GM21723 (cell line): Measurements from ENCODE around the gene SPN.
"Not testable (repeated sequence)": the region's sequence is repeated elsewhere in the genome, so short reads cannot be mapped to it uniquely, and the experiment has no call there.

Experiments
- ATAC-seq: cut with Tn5 transposase; IDR thresholded peaks from one replicate; pipeline ENCODE4 v1.9.1; 2021; ENCODE audit warnings: mild to moderate bottlenecking, moderate library complexity; ENCODE audit not compliant: unreplicated experiment

Gene SPN

DNA sequence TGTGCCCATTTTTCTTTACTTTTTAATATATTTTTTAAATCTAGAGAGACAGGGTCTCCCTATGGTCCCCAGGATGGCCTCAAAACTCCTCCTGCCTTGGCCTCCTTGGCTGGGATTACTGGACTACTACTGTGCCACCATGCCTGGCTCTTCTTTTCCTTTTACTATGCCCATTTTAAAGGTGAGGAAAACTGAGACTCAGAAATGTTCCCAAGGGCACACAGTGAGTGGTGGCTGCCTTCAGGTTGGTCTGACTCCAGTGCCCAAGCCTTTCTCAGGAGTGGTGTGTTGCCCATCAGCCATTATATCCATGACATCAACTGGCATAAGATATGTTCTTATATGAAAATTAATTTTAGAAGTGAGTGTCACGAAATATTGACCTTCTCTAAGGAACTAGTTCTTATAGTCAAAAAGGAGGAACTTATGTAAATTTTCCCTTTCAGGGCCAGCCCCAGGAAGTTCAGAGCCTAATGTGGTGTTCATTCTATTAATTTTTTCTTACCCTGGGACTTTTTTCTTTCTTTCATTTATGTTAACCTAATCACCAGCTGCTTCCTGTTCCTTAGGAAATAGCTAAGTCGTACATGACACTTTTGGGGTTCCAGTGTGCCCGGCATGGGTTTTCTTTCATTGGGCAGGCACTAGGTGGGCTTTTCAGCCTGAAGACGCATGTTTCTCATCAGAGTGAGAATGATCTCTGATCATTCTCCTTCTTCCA lies 17.9 kb upstream of the SPN start:
- ATAC-seq, result no peak

DNA sequence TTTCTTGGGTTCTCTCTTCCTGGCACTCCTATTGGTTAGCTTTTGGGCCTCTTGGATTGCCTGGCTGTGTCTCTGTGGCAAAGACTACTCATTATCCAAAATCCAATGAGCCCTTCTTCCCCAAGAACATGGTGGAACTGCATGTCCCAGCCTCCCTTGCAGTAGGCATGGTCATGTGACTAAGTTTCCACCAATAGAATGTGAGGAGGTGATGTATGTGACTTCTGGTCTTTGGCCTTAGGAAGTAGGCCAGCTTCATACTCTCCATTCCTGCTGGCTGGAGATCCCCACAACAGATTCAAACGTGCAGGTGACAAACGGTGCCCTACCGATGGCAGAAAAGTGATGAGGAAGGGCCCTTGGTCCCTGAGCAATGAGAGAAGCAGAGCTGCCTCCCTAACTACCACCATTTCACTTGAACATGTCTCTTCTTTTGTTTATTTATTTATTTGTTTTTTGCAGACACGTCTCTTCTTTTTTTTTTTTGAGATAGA lies 17.3 kb upstream of the SPN start:
- ATAC-seq, result no peak

DNA sequence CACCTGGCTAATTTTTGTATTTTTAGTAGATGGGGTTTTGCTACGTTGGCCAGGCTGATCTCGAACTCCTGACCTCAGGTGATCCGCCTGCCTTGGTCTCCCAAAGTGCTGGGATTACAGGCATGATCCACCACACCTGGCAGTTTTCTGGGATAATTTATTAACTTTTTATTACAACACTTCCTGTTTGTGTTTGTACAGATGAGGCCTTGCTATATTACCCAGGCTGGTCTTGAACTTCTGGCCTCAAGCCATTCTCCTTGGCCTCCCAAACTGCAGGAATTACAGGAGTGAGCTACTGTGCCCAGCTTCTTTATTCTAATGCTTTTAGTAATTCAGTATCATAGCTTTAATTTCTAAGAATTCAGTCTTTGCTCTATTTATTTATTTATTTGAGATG lies 16.1 kb upstream of the SPN start:
- no peak for ATAC-seq

DNA sequence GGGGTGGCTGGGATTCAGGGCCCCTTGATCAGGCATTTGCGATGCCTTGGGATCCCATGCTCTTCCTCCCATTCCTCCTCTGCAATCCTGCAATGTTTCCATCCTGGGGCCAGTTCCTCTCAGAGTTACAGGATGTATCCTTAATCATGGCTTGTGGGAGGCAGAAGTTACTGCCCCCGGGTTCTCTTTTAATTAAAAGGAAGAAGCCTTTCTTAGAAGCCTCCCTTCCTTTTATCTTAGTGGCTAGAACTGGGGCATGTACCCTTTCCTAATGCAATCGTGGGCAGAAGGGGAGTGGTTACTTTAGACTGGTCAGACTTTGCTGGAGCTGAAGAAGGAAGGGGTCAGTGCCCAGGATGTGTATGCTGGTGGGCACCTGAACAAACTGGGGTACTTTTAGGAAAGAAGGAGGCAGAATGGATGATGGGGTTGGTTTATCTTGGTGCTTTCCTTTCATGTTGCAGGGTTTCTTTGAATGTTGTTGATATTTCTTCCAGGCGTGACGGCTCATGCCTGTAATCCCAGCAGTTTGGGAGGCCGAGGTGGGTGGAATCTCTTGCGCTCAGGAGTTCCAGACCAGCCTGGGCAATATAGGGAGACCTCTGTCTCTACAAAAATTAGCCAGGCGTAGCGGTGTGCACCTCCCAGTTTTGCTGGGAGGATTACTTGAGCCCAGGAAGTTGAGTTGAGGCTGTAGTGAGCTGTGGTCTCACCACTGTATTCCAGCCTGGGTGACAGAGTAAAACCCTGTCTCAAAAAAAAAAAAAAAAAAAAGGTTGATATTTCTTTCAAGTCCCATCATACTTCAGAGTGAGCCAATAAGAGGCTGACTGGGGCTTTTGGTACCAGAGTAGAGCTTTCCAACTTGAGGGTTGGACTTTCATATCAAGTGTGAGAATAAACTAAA lies 13.2 kb upstream of the SPN start:
- no peak for ATAC-seq

DNA sequence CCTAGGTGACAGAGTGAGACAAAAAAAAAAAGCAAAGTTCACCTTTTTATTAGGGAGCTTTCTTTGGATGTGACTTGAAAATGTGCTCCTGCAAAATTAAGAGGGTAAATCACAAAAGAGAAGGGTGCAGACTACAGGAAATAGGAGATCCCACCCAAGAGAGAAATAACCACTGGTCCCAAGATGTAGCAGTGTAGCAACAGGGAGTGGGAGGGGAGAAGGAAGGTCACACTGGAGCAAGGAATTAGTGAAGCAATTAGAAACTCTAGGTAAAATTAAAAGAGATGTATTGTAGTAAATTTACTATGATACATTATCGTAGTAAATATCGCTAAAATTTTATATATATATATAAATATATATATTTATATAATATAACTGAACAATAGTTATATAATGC lies 12.3 kb upstream of the SPN start:
- ATAC-seq, result no peak

DNA sequence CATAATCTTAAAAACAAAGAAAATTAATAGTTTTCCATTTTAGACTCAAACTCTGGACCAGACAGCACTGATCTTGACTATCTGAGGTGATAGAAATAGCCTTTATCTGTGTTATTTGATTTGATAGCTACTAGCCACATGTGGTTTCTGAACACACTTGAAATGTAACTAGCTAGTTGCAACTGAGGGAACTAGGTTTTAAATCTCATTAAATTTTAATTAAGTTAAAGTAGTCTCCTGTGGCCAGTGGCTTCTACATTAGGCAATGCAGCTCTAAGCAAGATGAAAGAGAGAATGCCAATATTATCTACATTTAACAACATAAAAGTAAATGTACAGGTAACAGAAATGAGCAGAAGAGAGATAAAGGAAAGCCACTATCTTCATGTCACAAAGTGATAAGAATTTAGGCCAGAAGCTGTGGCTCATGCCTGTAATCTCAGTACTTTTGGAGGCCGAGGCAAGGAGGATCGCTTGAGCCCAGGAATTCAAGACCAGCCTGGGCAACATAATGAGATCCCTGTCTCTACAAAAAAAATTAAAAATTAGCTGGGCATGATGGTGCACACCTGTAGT lies 11.2 kb upstream of the SPN start:
- no peak for ATAC-seq

DNA sequence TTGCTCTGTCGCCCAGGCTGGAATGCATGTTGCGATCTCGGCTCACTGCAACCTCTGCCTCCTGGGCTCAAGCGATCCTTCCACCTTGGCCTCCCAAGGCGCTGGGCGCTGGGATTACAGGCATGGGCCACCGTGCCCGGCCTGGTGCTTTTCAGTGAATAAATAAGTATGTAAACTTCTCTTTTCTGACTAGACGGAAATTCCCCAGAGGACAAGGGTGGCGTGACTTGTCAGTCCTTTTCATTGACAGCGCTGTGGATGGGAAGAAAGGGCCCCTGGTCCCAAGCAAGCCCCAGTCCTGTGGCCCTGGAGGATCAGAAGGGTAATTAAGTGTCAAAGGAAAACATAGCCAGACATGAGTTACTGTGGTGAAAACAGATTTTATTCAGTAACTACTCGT lies 9.6 kb upstream of the SPN start:
- no peak for ATAC-seq

DNA sequence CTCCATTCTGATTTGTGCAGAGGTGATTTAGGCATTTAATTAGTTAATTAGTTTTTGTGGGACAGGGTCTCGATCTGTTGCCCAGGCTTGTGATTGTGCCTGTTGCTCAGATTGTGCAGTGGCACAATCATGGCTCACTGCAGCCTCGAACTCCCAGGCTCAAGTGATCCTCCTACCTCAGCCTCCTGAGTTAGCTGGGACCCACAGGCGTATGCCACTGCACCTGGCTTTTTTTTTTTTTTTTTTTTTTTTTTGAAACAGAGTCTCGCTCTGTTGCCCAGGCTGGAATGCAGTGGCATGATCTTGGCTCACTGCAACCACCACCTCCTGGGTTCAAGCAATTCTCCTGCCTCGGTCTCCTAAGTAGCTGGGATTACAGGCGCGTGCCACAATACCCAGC lies 9.2 kb upstream of the SPN start:
- not testable (repeated sequence) for ATAC-seq

DNA sequence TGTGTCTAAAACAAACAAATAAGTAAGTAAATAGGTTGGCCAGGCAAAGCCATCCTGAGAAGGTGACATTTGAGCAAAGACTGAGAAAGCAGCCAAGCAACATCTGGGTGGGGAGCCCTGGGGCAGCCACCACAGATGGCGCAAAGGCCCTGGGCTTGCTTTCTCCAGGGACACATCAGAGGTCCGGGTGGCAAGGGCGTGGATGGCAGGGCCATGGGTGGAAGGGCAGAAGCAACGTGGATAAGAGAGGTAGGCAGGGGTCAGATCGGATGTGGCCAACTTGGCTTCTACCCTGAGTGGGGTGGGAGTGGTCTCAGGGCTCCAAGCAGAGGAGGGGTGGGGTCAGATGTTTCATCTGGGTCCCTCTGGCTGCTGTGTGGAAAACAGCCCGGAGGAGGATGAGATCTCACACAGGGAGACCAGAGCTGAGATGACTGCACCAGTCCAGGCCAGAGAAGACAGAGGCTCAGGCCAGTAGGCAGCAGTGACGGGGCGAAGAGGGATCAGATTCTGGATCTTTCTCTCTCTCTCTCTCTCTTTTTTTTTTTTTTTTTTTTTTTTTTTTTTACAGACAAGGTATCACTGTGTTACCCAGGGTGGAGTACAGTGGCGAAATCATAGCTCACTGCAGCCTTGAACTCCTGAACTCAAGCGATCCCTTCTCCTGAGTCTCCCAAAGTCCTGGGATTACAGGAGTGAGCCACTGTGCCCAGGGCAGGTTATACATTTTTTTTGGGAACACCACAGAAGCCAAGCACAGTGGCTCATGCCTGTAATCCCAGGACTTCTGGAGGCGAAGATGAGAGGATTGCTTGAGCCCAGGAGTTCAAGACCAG lies 6.1 kb upstream of the SPN start:
- no peak for ATAC-seq

DNA sequence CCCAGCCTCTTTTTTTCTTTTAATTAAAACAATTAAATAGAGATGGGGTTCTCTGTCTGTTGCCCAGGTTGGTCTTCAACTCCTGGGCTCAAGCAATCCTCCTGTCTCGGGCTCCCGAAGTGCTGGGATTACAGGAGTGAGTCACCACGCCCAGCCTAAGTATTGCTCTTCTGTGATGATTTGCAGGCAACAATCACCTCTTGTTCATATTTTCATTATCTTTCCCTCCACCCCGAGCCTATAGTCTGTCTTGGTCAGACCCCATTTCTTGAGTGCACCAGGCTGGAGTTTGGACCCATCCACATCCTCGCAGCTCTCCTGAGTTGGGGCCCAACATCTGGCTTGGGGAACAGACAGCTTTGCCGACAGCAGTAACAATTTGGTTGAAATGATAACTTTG lies 4.3 kb upstream of the SPN start:
- no peak for ATAC-seq

DNA sequence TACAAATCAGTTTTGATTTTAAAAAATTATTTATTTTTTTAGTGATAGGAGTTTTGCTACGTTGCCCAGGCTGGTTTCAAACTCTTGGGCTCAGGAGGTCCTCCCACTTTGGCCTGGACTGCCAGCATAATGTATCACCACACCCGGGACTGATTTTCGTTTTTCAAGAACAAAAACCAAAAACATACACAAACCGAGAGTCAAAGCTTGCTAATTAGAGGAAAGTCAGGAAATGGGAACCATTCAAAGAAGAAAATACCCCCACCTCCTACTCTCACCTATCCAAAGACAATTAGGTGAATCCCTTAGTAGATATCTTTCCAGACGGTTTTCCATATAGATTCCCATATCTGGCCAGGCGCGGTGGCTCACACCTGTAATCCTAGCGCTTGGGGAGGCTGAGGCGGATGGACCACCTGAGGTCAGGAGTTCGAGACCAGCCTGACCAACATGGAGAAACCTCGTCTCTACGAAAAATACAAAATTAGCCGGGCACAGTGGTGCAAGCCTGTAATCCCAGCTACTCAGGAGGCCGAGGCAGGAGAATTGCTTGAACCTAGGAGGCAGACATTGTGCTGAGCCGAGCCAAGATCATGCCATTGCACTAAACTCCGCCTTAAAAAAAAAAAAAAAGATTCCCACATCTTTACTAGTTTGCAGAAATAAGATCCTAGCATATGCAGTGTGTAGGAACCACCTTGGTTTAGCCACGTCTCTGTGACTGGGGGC lies 883 bp upstream of the SPN start:
- no peak for ATAC-seq

DNA sequence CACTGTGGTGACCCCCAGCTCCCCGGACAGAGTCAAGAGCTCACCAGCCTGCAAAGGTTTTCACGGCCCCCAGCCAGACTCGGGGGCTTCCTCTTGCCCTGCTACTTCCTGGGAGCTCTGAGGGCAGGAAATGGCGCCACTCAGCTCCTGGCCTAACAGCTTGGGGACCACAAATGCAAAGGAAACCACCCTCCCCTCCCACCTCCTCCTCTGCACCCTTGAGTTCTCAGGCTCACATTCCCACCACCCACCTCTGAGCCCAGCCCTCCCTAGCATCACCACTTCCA lies 375 bp upstream of the SPN start:
- ATAC-seq, result no peak

DNA sequence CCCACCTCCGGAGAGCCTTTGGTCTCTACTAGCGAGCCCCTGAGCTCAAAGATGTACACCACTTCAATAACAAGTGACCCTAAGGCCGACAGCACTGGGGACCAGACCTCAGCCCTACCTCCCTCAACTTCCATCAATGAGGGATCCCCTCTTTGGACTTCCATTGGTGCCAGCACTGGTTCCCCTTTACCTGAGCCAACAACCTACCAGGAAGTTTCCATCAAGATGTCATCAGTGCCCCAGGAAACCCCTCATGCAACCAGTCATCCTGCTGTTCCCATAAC lies 702 bp downstream of the SPN start:
- ATAC-seq, result no peak

DNA sequence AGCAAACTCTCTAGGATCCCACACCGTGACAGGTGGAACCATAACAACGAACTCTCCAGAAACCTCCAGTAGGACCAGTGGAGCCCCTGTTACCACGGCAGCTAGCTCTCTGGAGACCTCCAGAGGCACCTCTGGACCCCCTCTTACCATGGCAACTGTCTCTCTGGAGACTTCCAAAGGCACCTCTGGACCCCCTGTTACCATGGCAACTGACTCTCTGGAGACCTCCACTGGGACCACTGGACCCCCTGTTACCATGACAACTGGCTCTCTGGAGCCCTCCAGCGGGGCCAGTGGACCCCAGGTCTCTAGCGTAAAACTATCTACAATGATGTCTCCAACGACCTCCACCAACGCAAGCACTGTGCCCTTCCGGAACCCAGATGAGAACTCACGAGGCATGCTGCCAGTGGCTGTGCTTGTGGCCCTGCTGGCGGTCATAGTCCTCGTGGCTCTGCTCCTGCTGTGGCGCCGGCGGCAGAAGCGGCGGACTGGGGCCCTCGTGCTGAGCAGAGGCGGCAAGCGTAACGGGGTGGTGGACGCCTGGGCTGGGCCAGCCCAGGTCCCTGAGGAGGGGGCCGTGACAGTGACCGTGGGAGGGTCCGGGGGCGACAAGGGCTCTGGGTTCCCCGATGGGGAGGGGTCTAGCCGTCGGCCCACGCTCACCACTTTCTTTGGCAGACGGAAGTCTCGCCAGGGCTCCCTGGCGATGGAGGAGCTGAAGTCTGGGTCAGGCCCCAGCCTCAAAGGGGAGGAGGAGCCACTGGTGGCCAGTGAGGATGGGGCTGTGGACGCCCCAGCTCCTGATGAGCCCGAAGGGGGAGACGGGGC lies 1.3 kb downstream of the SPN start:
- ATAC-seq, result no peak

DNA sequence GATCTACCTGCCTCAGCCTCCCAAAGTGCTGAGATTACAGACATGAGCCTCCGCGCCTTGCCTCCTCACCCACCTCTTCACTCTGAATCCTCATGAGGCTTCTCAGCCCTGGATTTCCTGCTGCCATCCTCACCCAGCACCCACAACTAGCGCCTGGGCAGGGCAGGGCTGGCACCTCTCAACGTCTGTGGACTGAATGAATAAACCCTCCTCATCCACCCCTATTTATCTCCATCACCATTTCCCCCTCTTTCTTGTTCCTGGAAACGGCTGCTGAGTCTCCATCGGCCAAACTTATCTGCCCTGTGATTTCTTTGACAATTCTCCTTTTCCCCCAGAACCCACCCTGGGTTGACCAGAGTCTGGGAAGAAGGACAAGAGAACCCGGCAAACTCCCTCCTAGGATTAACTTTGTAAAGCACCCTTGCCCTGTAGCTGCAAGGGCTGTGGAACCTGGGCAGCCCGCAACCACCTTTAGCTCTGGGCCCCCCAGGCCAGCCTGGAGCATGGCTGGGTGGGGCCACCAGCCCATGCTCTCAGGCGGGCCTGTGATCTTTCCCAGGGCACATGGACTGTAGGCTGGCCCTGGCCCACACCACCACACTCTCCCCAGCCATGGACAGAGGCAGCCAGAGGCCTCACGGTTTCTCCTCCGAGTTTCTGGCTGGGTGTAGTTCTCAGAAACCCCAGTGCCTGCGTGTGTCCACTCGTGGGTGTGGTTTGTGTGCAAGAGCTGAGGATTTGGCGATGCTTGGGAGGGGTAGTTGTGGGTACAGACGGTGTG lies 2.4 kb downstream of the SPN start:
- ATAC-seq, result no peak

DNA sequence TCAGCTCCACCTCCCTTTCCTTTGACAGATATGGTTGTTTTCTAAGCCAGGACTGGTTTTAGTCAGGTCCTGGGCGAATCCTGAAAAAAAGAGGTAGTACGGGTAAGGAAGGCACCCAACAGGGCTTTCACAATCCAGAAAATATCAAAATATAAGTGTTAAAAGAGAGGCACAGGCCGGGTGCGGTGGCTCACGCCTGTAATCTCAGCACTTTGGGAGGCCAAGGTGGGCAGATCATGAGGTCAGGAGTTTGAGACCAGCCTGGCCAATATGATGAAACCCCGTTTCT lies 4.2 kb downstream of the SPN start:
- not testable (repeated sequence) for ATAC-seq

DNA sequence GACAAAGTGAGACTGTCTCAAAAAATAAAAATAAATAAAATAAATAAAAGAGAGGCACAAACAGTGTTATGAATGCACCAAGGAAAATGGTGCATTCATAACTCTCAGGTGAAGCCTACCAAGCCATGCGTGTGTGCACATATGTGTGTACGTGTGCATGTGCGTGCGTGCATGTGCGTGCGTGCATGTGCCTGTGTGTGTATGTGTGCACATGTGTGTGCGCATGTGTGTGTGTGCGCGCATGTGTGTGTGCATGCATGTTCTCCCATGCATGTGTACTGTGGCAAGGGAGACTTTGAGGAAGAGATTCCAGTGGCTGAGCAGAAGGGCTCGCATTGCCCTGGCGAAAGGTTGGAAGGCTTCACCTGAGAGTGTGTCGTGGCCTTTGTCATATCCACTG lies 4.7 kb downstream of the SPN start:
- no peak for ATAC-seq

DNA sequence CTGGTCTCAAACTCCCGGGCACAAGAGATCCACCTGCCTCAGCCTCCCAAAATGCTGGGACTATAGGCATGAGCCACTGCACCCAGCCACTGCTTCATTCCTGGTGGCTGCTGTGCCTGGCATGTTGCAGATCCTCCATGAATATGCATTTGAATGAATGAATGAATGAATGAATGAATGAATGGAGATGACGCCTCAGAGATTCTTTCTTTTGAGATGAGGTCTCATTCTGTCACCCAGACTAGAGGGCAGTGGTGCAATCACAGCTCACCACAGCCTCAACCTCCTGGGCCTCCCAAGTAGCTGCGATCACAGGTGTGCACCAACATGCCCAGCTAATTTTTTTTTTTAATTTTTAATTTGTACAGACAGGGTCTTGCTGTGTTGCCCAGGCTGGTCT lies 5.2 kb downstream of the SPN start:
- ATAC-seq, result no peak

DNA sequence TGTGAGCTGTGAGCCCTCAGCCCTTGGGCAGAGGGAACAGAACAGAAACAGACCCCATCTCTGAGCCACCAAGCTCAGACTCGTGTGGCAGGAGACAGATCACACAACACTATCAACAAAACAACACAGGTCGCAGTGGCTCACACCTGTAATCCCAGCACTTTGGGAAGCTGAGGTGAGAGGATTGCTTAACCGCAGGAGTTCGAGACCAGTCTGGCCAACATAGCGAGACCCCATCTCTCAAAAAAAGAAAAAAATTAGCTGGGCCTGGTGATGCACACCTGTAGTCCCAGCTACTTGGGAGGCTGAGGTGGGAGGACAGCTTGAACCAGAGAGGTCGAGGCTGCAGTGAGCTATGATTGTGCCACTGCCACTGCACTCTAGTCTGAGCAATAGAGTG lies 10.5 kb downstream of the SPN start:
- no peak for ATAC-seq
